ENCODE data around the gene TOR1B.
A peak's percentile ranks its signal among the peaks of the same experiment; 100 is the strongest.

TOR1B gene

DNA sequence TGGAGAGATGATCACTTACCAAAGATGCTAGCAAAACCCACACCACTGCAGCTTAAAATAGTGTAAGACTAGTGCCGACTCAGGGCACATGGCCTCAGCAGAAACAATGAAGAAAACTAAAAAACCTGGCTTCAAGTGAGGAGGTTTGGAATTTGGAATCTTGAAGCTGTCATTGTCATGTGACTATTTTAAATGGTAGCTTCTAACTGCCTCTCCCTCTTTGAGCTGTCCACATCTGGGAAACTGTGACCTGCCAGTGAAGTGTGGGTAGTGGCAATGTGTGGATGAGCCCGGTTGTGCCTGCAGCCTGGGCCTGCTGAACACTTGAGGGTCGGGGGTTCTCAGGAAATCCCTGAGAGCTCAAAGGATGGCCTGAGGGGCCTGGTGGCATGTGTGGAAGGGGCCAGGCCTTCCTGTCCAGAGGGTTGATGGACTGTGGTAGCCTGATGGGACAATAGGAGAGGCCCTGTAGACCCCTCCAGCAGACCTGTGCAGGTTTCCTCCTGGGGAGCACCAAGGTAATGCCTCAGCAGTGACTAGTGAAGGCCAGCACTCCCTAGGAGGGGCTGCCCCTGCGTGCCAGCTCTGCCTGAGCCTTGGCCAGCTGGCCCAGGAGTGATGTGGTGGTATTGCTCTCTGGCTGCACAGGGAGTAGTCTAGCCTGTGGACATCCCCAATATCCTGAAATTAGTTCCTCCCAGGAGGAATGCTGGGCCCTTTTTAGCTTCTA is 45.9 kb downstream of the TOR1B start:
- DNase-seq, result no peak

DNA sequence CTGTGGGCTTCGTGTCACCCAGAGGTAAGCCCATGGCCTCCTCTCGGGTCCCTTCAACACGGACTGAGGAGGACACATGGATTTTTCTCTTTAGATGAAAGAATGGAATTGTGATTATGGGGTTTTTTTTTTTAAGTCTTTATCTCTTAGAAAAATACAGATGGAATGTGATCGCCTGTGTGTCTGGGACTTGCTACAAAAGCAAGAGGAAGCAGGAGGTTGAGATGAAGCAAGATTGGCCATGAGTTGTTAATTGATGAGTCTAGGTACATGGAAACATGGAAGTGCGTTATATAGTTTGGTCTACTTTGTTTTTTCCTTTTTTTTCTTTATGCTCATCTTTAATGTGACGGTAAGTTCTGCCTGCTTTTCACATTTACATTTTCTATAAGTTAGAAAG is 46.9 kb downstream of the TOR1B start:
- DNase-seq, result no peak

DNA sequence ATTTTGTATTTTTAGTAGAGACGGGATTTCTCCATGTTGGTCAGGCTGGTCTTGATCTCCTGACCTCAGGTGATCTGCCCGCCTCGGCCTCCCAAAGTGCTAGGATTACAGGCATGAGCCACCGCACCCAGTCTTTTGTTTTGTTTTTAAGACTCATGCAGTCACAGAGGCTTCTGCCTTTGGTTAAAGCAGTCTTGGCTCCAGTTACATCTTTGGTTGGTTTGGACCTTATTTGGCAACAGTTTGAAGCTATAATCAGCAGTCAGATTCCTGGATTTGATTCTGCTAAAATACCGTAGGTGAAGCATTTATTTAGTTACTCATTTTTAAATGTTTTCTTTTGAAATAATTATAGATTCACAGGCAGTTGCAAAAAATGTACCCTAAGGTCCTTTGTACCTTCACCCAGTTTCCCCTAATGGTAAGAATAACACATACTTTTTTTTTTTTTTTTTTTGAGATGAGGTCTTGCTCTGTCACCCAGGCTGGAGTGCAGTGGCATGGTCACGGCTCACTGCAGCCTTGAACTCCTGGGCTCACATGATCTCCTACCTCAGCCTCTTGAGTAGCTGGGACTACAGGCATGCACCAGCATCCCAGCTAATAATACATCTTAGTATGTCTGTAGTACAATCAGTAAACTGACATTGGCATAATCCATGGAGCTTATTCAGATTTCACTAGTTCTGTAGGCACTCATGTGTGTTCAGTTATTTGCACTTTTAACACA is 48.0 kb downstream of the TOR1B start:
- no peak for DNase-seq

DNA sequence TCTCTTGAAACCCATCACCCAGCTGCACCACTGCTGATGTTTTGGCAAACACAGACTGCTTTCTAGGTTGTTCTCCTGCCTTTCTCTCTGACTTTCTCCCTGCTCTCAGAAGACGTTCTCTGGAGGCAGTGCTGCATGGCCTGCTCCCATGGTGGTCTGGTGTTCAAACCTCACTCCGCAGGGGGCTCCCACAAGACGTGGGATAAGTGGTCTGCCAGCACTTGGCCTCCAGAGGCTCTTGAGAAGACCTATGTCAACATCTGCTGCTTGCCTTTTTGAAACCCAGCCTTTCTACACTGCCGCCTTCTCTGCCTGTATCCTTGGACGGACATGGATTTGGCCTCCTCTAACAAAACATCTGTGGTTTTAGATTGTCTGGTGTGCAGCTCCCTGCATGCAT is 48.8 kb downstream of the TOR1B start:
- peak in 2 of 3 experiments; percentile 7 to 51 for DNase-seq

DNA sequence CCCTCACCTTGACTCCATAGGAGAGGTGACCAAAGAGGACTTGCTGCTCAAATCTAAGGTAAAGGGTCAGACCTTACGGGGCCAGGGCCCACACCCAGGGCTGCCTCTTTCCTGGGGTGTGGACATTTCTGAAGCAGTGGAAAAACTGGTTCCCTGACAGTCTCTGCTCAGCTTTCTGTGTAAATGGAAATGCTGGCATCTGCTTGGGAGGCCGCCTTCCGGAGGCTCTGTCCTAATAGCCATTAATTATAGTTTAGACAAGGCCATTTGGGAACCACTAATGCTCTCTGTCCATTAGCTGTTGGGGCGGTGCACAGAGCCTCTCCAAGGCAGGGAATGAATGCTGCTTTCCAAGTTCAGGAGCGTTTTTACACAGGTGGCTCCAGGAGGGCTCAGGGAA is 49.6 kb downstream of the TOR1B start:
- peak in 2 of 3 experiments; percentile 84 to 96 for DNase-seq

DNA sequence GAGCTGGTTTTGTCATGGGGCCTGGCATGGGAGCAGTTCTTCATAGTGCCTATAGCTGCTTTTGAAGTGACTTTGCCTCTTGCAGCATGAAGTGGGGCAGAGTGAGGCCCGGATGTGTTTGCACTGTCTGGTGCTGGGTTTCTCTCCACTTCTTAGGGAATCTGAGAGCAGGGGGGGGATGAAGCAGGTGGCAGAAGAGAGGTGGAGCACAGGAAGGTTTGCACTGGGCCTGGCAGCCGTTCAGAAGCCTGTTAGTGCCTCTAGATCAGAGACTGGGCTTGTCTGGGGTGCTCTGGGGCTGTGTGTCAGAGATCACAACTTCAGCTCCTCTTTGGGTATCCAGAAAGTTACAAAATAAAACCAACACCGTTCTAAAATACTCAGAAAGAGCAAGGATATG is 50.6 kb downstream of the TOR1B start:
- DNase-seq, result peak in 1 of 3 experiments; percentile 11

DNA sequence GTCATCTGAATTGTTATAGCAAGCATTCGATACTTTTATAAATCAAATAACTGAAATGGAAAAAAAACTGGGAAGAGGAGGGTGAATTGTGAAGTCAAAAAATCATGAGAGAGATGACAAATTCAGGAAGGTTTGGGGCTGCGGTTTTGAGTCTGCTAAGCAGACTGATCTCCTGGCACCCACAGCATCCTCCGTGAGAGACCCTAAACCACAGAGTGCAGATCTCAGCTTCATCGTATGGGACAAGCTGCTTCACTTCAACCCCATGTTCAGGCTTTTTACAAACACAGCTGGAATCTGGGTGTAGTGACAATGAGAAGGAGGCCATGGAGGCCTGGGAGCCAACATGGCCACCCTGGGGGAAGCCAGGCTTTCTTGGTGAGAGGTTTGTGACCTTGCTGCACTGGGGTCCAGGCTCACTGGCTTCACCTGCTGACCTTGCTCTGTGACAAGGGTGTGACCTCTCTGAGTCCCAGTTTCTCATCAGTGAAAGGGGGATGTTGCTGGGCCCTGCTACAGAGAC is 51.7 kb downstream of the TOR1B start:
- DNase-seq, result no peak

DNA sequence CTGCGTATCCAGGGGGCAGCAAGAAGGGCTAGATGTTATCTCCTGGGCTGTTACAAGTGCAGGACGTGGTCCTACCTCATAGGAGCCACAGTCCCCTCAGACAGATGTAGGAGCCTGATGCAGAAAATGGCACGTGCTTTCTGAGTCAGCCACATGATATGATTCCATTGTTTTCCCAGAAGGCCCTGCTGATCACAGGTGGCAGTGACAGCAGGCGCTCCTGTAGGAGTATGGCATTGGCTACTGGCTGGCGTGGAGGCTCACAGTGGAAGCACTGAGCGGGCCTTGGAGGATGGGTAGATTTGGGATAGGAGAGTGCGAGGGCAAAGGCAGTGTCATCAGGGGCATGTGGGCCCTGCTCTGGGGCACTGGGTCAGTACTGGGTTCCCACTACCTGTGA is 54.2 kb downstream of the TOR1B start:
- DNase-seq, result no peak

DNA sequence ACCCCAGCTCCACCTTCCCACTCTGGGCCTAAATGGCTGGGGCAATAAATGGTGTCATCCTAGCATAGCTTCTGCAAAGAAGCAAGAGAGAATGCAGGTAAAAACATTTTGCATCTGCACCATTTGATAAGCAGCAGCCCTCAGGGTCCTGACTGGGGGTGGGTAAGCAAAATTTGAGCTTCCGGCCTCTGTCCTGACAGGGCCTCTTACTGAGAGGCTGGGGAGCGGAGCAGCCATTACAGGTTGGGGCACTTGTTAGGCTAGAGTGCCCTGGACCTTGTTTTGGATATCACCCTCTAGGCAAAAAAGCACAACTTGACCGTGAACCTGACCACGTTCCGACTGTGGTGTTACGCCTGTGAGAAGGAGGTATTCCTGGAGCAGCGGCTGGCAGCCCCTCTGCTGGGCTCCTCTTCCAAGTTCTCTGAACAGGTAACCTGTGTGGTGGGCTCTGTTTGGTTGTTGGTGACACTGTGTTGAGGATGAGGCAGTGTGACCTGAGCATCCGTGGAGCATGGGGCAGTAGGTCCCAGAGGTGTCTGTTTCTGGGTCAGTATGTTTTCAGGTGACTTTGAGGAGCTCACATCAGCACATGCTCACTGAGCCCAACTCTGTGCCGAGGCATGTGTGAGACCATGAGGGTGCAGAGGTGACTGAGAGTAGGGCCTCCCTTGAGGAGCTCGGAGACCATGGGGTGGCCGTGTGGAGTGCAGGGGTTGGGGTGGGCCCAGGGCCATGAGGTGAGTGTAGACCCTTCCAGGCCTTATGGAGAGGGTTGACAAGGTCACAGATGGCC is 55.4 kb downstream of the TOR1B start:
- no peak for DNase-seq

All from NCI-H1417 (cell line).